Liver (tissue), 9 donors: ENCODE data around the gene PCAT7. TPM values are rescaled to one million over a fixed set of nuclear protein-coding genes. Genes with fewer than 3 reads are reported as not detected.

ENCODE experiments used
- DNase-seq: peaks from one replicate; pipeline ENCODE4 v3.0.0-alpha.2; 2017; ENCODE audit warnings: low spot score
- H3K27ac ChIP-seq, 2 donors: one replicate each; pipeline ENCODE4 v1.7.0; 2013; ENCODE audit warnings: inconsistent platforms in 2 of 2, low read length in 2 of 2, control low read depth in 1 of 2, low read depth in 1 of 2, mild to moderate bottlenecking in 1 of 2
- H3K27me3 ChIP-seq, 4 donors: one replicate each; pipeline versions ENCODE4 v1.6.1 to v1.7.0; 2013; ENCODE audit warnings: low read length in 3 of 4, inconsistent platforms in 1 of 4, mild to moderate bottlenecking in 1 of 4, moderate library complexity in 1 of 4; ENCODE audit not compliant: control insufficient read depth in 4 of 4, insufficient read depth in 4 of 4
- H3K36me3 ChIP-seq, 4 donors: one replicate each; pipeline versions ENCODE4 v1.6.1 to v1.7.0; 2013; ENCODE audit warnings: low read length in 3 of 4, mild to moderate bottlenecking in 3 of 4, low read depth in 1 of 4, moderate library complexity in 1 of 4; ENCODE audit not compliant: control insufficient read depth in 4 of 4, insufficient read depth in 3 of 4
- H3K4me1 ChIP-seq, 4 donors: one replicate each; pipeline versions ENCODE4 v1.6.1 to v1.7.0; 2013; ENCODE audit warnings: low read length in 3 of 4, mild to moderate bottlenecking in 3 of 4, moderate library complexity in 1 of 4; ENCODE audit not compliant: control insufficient read depth in 4 of 4, insufficient read depth in 4 of 4
- H3K4me3 ChIP-seq, 3 donors: one replicate each; pipeline versions ENCODE4 v1.6.1 to v1.7.0; 2013; ENCODE audit warnings: low read length in 3 of 3, control low read depth in 1 of 3, low read depth in 1 of 3, mild to moderate bottlenecking in 1 of 3
- H3K9ac ChIP-seq, 2 donors: one replicate each; pipeline ENCODE4 v1.7.0; 2013; ENCODE audit warnings: low read length in 2 of 2, mild to moderate bottlenecking in 2 of 2, moderate library complexity in 2 of 2, control low read depth in 1 of 2, low read depth in 1 of 2
- H3K9me3 ChIP-seq, 4 donors: one replicate each; pipeline versions ENCODE4 v1.6.1 to v1.7.0; 2013; ENCODE audit warnings: low read length in 3 of 4; ENCODE audit not compliant: control insufficient read depth in 4 of 4
- ATF3 ChIP-seq: IDR thresholded peaks from 2 replicates; pipeline ENCODE4 v1.6.1; 2016; ENCODE audit warnings: antibody characterized with exemption
- EGR1 ChIP-seq, 2 donors: IDR thresholded peaks; 2 replicates each; pipeline ENCODE4 v1.6.1; 2016 to 2018; ENCODE audit warnings: antibody characterized with exemption in 2 of 2, low read depth in 2 of 2
- FOXA1 ChIP-seq: IDR thresholded peaks from 2 replicates; pipeline ENCODE4 v1.6.1; 2016; ENCODE audit warnings: antibody characterized with exemption
- FOXA2 ChIP-seq: IDR thresholded peaks from 2 replicates; pipeline ENCODE4 v1.6.1; 2016; ENCODE audit warnings: antibody characterized with exemption
- GABPA ChIP-seq, 2 donors: IDR thresholded peaks in 1 of 2; conservative IDR thresholded peaks in 1 of 2; 2 replicates each; pipeline ENCODE4 v1.6.1; 2016; ENCODE audit warnings: antibody characterized with exemption in 2 of 2, mild to moderate bottlenecking in 1 of 2, moderate library complexity in 1 of 2
- HNF4A ChIP-seq, 2 donors: conservative IDR thresholded peaks; 2 replicates each; pipeline ENCODE4 v1.6.1; 2016; ENCODE audit warnings: antibody characterized with exemption in 2 of 2, mild to moderate bottlenecking in 2 of 2
- HNF4G ChIP-seq: IDR thresholded peaks from 2 replicates; pipeline ENCODE4 v1.6.1; 2016; ENCODE audit warnings: antibody characterized with exemption
- JUND ChIP-seq, 2 donors: IDR thresholded peaks; 2 replicates each; pipeline ENCODE4 v1.6.1; 2016; ENCODE audit warnings: antibody characterized with exemption in 2 of 2
- MAX ChIP-seq: IDR thresholded peaks from 2 replicates; pipeline ENCODE4 v1.6.1; 2016; ENCODE audit warnings: antibody characterized with exemption
- NR2F2 ChIP-seq: IDR thresholded peaks from 2 replicates; pipeline ENCODE4 v1.6.1; 2016; ENCODE audit warnings: antibody characterized with exemption
- RAD21 ChIP-seq, 2 donors: IDR thresholded peaks; 2 replicates each; pipeline ENCODE4 v1.6.1; 2016; ENCODE audit warnings: antibody characterized with exemption in 2 of 2, mild to moderate bottlenecking in 2 of 2
- REST ChIP-seq: IDR thresholded peaks from 2 replicates; pipeline ENCODE4 v1.6.1; 2016; ENCODE audit warnings: antibody characterized with exemption, mild to moderate bottlenecking
- TAF1 ChIP-seq: conservative IDR thresholded peaks from 2 replicates; pipeline ENCODE4 v1.6.1; 2016; ENCODE audit warnings: antibody characterized with exemption, mild to moderate bottlenecking
- YY1 ChIP-seq: IDR thresholded peaks from 2 replicates; pipeline ENCODE4 v1.6.1; 2016; ENCODE audit warnings: antibody characterized with exemption, mild to moderate bottlenecking
- ZBTB33 ChIP-seq: IDR thresholded peaks from 2 replicates; pipeline ENCODE4 v1.6.1; 2016; ENCODE audit warnings: antibody characterized with exemption
- WGBS: extraction: QIAGEN DNeasy Blood & Tissue Kit; methylation state at CpG from one replicate; pipeline ENCODE4 v1.1.7; 2013; 5-methylcytosine and 5-hydroxymethylcytosine counted together
- polyA plus RNA-seq, 2 donors: library from polyadenylated mRNA; stranded (reverse) in 1 of 2; unstranded in 1 of 2; fragments of 200-250 nt in 1 of 2; fragments of >200 nt in 1 of 2; fragmentation: Nextera tagmentation in 1 of 2; extraction: Ambion mirVana in 1 of 2; gene quantifications; one replicate each; pipeline versions ENCODE4 v1.2.1 to v1.2.3, GENCODE V29; 2013 to 2015
- total RNA-seq, 2 donors: library from RNA; depleted of rRNA; stranded (reverse); fragments of >200 nt; gene quantifications; one replicate each; pipeline ENCODE4 v1.2.3, GENCODE V29; 2014
- donor health status: healthy.
- donor health status: healthy.
- donor health status: healthy.
- donor health status: healthy.
- donor health status: healthy.

The PCAT7 gene
- total and polyA plus RNA-seq, 4 donors = 0.19 to 0.95 (median 0.69) TPM

- TF ChIP-seq MAX = no peak
- no peak for TF ChIP-seq NR2F2
- no peak for TF ChIP-seq FOXA2
- TF ChIP-seq HNF4G = no peak
- TF ChIP-seq ZBTB33 = no peak
- TF ChIP-seq JUND (IDR thresholded peaks at IDR 0.05) = no peak
- no peak for TF ChIP-seq GABPA (IDR thresholded peaks at IDR 0.05 in 1 of 2, conservative IDR thresholded peaks at IDR 0.05 in 1 of 2)
- no peak for TF ChIP-seq TAF1
- no peak for TF ChIP-seq EGR1 (IDR thresholded peaks at IDR 0.05; ENCODE audit: low read depth in 2 of 2)
- TF ChIP-seq FOXA1 = no peak
- TF ChIP-seq ATF3 = no peak
- no peak for DNase-seq
- no peak within 1 kb of the TSS for H3K9ac ChIP-seq
- no peaks in the 10 kb centered on the region for H3K27me3 ChIP-seq
- WGBS = 83% methylated on average over 21 of the region's 21 CpGs
- H3K4me1 ChIP-seq = no peaks in the 10 kb centered on the region
- no peak within 1 kb of the TSS for H3K4me3 ChIP-seq
- H3K9me3 ChIP-seq = no peaks in the 10 kb centered on the region
- H3K36me3 ChIP-seq = no peaks in the 10 kb centered on the region
- H3K27ac ChIP-seq = no peak within 1 kb of the TSS
Measured at GRCh38 chr9:94593459-94594345, 38.8 kb downstream of the PCAT7 start, which contains the start of gene FBP2. TSS of gene FBP2 (minus strand) at chr9:94593824. CDS start at chr9:94593726, 98 bp downstream.

GRCh38 chr9:94599102-94599501 lies 44.2 kb downstream of the PCAT7 start:
- TF ChIP-seq YY1 (no peak), MAX (no peak), GABPA (IDR thresholded peaks at IDR 0.05 in 1 of 2, conservative IDR thresholded peaks at IDR 0.05 in 1 of 2) (no peak), HNF4A (conservative IDR thresholded peaks at IDR 0.05) (no peak), REST (no peak), TAF1 (no peak), NR2F2 (no peak), FOXA1 (no peak), JUND (IDR thresholded peaks at IDR 0.05) (no peak), EGR1 (IDR thresholded peaks at IDR 0.05; ENCODE audit: low read depth in 2 of 2) (no peak), RAD21 (IDR thresholded peaks at IDR 0.05) (no peak)
- no peak overlapping the region for H3K9ac ChIP-seq
- H3K27me3 ChIP-seq = no peaks in the 10 kb centered on the region
- H3K9me3 ChIP-seq = no peaks in the 10 kb centered on the region
- peaks cover 0 to 16% (median 6%) of the 10 kb centered on the region in 4 donors for H3K4me1 ChIP-seq
- WGBS = 89% methylated on average over 7 of the region's 7 CpGs
- no peak for DNase-seq
- H3K4me3 ChIP-seq = no peak overlapping the region
- H3K36me3 ChIP-seq = peaks cover 0 to 16% (median 6%) of the 10 kb centered on the region in 4 donors
- no peak overlapping the region for H3K27ac ChIP-seq
